NCI-H748 treated with DMSO at 0.1 percent for 48 hours (cell line): ENCODE measurements around the gene HMCN2.

Experiments
- DNase-seq: peaks from one replicate; lab custom pipeline; 2025; lab: John Stamatoyannopoulos, UW

The HMCN2 gene

DNA sequence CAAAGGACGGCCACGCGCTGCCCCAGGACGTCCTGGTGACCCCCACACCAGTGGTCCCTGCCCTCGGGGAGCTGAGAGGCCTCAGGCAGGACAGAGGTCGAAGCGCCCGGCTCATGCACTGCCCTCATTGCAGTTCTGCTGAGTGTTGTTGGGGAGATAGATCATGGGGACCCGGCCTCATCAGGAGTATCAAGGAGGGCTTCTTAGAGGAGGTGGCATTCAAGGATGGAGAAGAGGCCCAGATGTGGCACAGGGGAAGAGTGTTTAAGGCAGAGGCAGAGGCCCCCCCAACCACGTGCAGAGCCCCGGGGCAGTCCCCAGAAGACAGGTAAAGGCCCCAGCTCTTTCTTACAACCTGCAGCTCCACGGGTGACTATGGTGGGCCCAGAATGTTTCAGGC, 205.4 kb downstream of the HMCN2 start:
- no peak for DNase-seq

DNA sequence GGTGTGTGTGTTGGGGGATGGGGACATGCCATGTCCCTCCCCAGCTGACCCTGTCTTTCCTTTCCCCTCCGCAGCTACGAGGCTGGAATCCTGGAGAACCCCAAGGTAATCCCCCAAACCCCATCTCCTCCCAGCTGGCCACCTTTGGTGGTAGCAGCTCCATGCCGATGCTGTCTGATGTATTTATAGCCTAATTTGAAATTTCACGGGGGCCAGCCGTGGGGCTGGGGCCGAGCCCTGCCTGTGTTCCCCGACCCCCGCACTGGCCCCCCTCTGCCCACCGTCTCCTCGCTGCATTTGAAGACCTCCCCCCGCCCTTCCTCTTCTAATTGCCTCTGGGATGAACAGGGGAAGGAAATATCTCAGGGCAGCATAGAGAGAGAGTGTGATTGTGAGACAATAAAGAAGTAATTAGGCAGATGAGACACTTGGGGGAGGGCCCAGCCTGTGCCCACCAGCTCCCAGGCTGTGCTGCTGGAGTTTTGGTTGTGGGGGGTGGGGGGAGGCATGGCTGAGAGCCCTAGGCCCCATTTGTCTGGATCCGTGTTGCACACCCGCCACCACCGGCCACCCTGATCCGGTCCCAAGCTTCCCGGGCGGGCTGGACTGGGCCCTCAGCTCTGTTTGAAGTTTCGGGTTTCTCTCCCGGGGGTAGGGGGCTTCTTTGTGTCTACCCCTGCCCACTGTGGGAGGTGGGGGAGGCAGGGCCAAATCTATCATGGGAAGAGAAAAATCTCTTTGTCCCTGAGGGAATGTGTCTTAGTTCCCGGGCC, 206.0 kb downstream of the HMCN2 start:
- no peak for DNase-seq

DNA sequence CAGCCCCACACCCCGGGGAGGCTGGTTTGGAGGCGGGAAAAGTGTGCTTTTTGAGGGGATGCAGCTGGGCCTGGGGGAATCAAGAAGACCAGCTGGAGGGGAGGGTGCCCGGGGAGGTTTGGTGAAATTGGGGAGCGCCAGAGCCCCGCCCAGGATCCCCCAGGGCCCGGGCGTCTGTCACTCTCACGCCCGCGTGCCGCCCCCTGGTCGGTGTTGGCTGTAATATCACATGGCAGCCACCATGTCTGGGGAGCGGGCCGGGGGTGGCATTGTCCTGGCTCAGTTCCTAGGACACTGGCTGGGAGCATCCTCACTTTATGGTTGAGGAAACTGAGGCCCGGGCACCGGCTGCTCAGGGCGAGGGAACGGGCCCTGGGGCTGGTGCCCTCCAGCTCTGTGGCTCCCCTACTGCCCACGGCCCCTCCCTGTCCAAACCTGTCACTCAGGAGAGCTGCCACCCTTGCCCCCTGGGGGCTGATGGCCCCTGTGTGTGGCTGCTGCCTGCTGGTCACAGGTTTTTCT, 206.7 kb downstream of the HMCN2 start:
- DNase-seq: no peak

DNA sequence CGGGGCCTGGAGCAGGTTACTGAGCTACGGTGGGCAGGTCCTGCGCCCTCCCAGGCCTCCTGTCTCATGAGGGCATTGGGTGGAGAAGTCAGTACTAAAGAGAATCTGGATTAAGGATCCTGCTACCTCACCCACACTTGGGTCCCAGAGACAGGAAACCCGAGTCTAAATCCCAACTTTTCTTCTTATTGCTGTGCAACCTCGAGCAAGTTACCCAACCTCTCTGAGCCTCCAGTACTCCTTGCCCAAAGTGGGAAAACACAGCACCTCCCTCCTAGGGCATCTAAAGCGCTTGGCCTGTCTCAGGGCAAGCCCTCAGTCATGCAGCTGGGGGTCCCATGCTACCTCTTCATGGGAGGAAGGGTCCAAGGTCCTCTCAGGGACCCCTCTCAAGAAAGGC, 207.4 kb downstream of the HMCN2 start:
- DNase-seq: no peak

DNA sequence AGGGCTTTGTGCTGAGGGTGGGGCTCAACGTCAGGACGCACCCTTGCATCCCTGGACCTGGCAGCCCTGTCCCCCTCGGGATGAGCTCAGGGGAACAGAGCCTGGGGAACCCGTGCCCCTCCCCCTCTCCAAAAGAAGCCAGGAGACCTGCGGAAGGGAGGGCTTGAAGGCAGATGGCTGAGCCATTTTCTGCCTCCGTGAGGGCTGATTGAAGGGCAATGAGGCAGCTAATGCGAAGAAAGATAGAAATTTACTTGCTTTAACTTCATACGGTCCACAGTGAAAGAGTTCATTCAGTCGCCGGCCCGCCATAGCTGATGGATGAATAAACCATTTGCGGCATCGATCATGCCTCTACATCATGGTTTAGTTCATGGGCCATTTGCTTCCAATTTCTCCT, 208.0 kb downstream of the HMCN2 start:
- DNase-seq: no peak

DNA sequence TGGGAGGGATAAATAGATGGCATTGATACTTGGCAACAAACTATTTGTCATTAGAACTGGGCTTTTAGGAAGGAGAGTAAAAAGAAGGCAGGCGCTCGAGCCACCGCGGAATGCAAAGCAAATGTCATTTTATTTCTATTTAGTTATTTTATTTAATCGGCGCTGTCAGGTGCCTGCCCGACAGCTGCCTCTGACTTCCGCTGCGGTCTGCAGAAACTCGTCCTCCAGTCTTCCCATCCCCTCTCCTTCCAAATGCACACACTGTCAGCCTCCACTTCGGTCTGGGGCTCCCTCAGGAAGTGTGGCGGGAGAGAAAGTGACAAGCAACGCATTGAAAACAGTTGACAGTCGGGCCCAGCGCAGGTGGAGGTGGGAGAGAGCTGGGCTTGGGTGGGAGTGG, 208.5 kb downstream of the HMCN2 start:
- no peak for DNase-seq

DNA sequence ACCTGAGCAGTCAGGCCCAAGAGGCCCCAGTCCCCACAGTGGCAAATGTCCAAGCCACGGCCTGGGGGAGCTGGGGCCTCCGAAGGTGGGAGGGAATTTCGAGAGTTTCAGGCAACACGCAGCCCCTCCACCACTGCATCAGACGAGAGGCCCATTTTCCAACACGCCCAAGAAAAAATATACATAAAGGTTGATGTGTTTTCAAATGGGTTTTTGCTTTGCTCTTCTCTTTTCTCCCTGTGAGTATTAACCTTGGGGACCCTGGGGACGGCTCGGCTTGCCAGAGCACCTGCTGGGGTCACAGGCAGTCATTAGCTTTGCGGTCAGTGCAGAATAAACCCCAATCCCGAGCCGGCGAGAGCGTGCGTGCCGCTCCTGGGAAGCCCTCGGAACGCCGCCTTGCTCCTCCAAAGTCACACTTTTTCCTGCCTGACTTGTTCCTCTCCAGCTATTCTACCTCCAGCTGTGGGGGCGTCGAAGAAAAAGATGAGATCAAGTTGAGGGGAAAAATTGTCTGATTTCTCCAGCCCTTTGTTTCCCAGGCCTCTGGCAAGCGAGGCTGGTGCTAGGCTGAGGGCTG, 210.7 kb downstream of the HMCN2 start:
- no peak for DNase-seq

DNA sequence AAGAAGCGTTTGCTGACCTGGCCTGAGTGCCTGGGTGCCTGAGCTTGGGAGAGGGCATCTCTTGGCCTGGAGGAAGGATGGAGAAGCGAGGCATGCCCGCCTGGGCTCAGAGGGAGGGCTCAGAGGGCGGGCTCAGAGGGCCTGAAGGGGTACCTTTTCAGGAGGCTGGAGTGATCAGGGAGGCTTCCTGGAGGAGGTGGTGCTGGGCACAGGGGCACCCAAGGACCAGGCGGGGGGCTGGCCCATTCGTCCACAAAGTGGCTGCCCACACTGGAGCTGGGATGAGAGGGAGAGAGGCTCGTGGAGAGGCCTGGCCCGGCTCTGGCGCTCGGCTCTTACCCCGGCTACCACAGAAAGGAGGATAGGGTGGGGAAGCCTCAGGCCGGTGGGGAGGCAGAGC, 212.0 kb downstream of the HMCN2 start:
- DNase-seq: no peak

DNA sequence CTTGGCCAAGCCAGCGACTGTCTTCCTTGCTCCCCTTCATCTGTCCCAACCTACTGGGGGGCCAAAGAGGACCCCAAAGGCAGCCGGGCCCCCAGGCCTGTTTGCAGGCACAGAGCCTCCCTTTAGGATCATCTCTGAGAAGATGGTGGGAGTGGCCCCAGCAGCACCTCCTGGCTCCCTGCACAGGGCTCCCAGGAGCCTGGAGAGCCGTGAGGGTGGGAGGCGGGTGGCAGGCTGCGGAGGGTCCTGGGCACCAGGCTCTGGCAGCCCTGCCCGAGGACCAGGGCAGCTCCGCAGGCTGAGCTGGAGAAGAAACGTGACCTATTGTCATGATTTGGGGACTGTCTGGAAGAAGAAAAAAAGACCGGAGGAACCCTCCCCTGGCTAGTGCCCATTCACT, 212.6 kb downstream of the HMCN2 start:
- no peak for DNase-seq

DNA sequence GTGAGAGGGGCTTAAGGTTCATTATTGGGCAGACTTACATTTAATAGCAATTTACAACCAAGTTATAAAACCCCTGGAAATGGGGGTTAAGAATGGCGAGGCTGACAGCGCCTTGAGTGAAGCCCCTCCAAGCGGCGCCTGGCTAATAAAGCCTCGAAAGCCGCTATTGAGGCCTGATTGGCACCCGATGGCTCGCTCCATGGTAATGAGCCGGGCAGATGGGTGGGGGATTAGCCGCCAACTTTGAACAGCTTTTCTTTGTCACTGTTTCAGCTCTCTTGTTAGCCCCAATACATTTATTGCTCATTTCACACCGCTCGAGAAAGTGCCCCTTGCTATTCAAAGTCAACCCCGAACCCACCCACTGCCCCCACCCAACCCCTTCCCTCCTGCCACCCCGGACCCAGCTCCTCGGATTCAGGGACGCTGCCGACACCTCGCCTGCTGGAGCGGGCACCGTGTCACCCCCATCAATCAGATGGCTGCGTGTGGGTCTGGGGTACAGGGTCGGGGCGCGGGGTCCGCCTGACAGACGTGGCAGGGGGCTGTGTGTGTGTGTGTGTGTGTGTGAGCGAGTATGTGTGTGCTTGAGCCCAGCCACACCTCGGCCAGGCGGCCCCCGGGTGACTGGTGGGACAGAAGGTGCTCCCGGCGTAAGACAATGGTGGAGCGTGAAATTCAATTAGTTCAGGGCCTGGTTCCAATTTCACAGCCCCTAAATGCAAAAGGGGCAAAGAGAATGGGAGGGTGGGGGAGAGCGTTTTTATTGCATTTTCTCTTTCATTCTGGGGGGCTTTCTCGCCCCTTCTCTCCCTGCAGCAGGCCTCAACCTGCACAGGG, 213.4 kb downstream of the HMCN2 start:
- no peak for DNase-seq

DNA sequence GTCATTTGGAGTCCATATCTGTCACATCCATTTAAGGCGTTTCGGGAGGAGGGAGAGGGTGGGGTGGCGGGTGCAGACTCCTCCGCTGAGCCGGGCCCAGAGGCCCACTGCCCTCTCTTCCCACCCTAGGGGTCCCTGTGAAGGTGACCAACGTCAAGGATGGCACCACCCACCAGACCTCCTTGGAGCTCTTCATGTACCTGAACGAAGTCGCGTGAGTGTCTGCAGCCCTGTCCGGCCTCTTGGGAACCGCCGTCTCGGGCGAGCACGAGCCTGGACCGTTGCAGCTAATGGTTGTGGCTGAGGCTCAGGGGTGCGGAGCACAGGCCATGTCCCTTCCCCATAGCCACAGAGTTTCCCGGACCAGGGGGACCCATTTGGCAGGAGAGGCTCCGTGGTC, 214.0 kb downstream of the HMCN2 start:
- no peak for DNase-seq

DNA sequence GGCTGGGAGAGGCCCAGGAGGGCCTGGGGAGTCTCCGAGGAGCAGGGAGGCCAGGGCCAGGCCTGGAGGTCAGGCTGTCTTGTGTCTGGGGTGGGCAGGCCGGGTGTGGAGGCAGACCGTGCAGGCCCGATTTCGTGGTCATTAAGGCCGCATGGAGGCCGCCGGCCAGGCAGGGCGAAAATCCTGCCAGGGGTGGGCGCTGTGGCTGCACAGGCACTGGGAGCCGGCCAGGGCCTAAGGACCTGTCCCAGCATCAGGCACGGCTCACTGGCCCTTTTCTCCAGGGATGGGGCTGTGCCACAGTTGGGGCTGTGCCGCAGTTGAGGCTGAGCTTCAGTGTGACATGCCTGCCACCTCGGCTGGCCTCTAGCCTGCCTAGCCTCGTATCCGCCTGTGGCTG, 215.1 kb downstream of the HMCN2 start:
- DNase-seq: no peak

DNA sequence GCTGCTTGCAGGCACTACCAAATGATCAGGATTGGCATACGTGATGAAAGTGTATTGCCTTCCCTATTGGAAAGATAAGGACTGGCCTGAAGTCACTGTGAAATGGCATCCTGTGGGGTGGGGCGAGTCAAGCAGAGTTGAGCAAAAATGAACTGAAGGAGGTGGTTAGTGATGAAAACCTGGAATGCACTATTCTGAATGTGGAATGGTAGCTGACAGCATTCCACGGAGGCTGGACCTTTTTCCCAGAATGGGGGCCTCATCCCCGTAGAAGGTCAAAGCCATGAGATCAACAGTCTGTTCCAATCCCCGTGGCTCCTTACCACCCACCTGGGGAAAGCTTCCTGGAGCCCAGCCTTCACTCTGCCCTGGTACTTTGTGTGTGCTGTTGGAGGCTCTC, 216.9 kb downstream of the HMCN2 start:
- DNase-seq: no peak

DNA sequence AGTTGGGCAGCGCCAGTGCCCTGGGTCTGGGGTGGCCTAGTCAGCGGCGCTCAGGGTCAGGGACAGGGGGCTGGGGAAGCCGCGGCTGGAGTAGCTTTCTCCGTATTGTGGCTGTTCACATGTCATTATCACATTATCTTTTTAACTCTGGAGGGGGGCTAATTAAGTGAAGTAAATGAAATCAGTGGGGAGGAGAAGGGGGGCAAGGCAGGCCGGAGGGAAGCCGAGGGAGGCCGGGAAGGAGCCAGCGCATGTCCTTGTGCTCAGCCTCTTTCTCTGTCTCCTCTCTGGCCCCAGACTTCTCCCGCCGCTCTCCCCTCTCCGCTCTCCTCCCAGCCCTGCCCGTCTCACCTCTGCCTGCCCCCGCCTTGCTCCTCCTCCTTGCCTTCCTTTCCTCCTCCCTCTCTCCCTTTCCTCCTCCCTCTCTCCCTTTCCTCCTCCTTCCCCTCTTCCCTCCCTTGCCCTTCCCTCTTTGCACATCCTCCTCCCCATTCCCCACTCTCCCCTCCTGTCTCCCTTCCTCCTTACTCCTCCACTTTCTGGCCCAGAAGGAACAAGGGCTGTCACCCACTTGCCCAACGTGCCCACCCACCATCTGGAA, 217.9 kb downstream of the HMCN2 start:
- peak; percentile 39 for DNase-seq
